HT1080 (cell line): ENCODE results near the gene KIF6. TPM values are rescaled to one million over a fixed set of nuclear protein-coding genes. Genes with fewer than 3 reads are reported as not detected.

Experiments used
- DNase-seq: peaks from one replicate; pipeline ENCODE4 v3.0.0-alpha.2; 2015; ENCODE audit warnings: low read depth
- total RNA-seq: library from RNA; depleted of rRNA; stranded (reverse); fragments of >200 nt; shearing (Covaris generic); gene quantifications from 2 replicates; pipeline ENCODE4 v1.2.3, GENCODE V29; 2014

The KIF6 gene
- total RNA-seq, 1 experiment from 2014 or later: 2.9 TPM

GRCh38 chr6:39321761-39322160 lies 403.4 kb downstream of the KIF6 start:
- DNase-seq: no peak

GRCh38 chr6:39320363-39320984 lies 404.7 kb downstream of the KIF6 start:
- no peak for DNase-seq

GRCh38 chr6:39319621-39320362 lies 405.4 kb downstream of the KIF6 start:
- no peak for DNase-seq

GRCh38 chr6:39317256-39317655 lies 408.0 kb downstream of the KIF6 start:
- no peak for DNase-seq

- DNase-seq: no peak
These were observed 410.9 kb downstream of the KIF6 start, which contains the start of gene KCNK17 for GRCh38 chr6:39314273-39314795. TSS of gene KCNK17 (minus strand) at chr6:39314419. CDS start at chr6:39314320, 99 bp downstream.

- no peak for DNase-seq
These were observed 411.5 kb downstream of the KIF6 start for GRCh38 chr6:39313526-39314272.

GRCh38 chr6:39312912-39313525 lies 412.2 kb downstream of the KIF6 start:
- no peak for DNase-seq

GRCh38 chr6:39310542-39310941 lies 414.7 kb downstream of the KIF6 start:
- no peak for DNase-seq

GRCh38 chr6:39309942-39310531 lies 415.2 kb downstream of the KIF6 start:
- DNase-seq: peak; percentile 48

GRCh38 chr6:39307462-39307861 lies 417.7 kb downstream of the KIF6 start:
- DNase-seq: no peak

GRCh38 chr6:39304951-39305350 lies 420.3 kb downstream of the KIF6 start:
- DNase-seq: no peak

- no peak for DNase-seq
These were observed 421.6 kb downstream of the KIF6 start for GRCh38 chr6:39303425-39304153.

GRCh38 chr6:39302669-39303424 lies 422.4 kb downstream of the KIF6 start:
- DNase-seq: peak; percentile 62

- no peak for DNase-seq
These were observed 423.2 kb downstream of the KIF6 start for GRCh38 chr6:39302011-39302410.

GRCh38 chr6:39301606-39302005 lies 423.6 kb downstream of the KIF6 start:
- peak; percentile 17 for DNase-seq

- DNase-seq: no peak
These were observed 424.5 kb downstream of the KIF6 start for GRCh38 chr6:39300739-39301138.

- DNase-seq: no peak
These were observed 427.1 kb downstream of the KIF6 start for GRCh38 chr6:39298061-39298460.

- no peak for DNase-seq
These were observed 428.2 kb downstream of the KIF6 start for GRCh38 chr6:39296745-39297640.

- no peak for DNase-seq
These were observed 429.6 kb downstream of the KIF6 start for GRCh38 chr6:39295611-39296011.
